Left cardiac atrium (tissue), 4 donors: ENCODE results near the gene TSC1. TPM values are rescaled to one million over a fixed set of nuclear protein-coding genes. Genes with fewer than 3 reads are reported as not detected.

ENCODE experiments used
- ATAC-seq, 2 donors: fragments of 200-7000 bp; cut with Tn5 transposase; one replicate each; pipeline ENCODE4 v1.9.1; 2020; ENCODE audit warnings: mild to moderate bottlenecking in 2 of 2, moderate library complexity in 2 of 2
- DNase-seq: peaks from one replicate; pipeline ENCODE4 v3.0.0-alpha.2; 2020
- intact Hi-C, 2 donors: fragments of 100-400 bp; cut with DNase I; formaldehyde crosslinking; loops; one replicate each; pipeline versions ENCODE4 v1.14.1 to v1.15.1; 2022 to 2023
- microRNA-seq, 2 donors: library from miRNA; unstranded; fragments of <30 nt; microRNA quantifications; one replicate each; pipeline ENCODE4 v1.2.0, GENCODE V29; 2020
- total RNA-seq, 2 donors: library from RNA; stranded (reverse); fragmentation: NEBNext Ultra II Directional; extraction: Animal tissue kit (Norgen Biotek cat#: 25700); gene quantifications; one replicate each; pipeline ENCODE4 v1.2.1, GENCODE V29; 2021
- donor health status: DM: no; HTN: yes; CAD: no.
- donor health status: DM: no; HTN: yes; CAD: no; lungs with severe emphysema.
- donor health status: DM: yes; HTN: yes; CAD: no.
- donor health status: Dilated cardiomyopathy.

TSC1 gene
- total RNA-seq, 2 donors from 2014 or later: 25.3 to 30.5 TPM

DNA sequence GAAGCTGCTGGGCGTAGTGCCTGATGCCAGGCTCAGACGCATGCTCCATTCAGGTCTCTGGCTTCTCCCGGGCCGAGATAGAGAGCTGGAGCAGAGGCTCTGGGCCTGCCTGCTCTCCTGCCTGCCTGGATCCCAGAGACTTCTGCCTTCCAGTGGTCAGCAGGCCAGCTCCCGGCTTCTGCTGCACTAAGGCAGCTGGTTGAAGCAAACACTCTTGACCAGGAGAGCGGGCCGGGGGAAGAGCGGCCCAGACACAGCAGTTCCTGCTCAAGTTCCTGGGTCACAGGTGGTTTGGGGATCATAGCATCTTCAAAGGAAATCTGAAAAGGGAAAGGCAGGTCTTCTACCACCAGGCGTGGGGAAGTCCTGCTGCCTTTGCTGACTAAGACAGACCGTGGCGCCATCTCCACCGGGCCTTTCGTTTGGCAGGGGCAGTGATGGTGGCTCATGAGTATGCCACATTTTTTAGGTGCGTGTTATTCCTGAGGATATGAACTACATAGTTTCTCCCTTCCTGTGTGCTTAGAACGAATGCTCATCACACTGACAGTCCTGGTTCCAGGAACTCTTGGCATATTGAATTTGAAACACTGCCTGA is 97.4 kb downstream of the TSC1 start:
- ATAC-seq (no peak), DNase-seq (no peak)
- intact Hi-C loops: no loop called here

DNA sequence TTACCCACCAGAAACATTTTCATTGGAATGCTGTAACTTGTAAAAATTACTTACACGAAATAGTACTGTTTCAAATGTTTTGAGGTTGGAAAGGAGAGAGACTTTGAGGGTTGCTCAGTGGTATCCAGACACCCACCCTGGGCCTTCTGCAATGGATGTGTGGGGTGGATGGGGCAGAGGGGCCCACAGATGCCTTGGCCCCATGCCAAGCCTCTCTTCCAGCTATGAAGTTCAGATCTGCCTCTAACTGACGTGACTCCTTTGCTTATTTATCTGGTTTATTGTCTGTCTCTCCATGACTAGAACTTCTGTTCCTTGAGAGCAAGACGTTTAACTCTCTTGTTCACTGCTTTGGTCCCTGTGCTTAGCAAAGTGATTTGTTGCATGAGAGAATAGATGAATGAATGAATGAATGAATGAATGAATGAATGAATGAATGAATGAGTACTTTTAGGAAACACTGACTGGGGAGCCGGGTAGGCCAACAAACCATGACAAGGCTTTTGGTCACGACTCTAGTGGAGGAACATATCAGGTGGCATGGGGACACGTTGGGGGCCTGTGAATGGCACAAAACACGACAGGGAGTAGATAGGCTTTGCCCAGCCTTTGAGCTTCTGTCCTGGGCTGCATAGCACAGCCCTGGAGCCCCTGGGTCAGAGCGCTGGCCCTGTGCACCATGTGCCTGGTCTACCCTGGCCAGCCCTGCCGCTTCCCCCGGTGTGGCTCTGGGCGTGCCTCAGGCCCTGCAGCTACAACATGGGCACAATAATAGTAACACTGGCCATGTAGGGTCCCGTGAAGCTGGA is 98.1 kb downstream of the TSC1 start:
- ATAC-seq (no peak), DNase-seq (no peak)
- intact Hi-C loops: no loop called here

- ATAC-seq: no peak
Observed at GRCh38 chr9:132842124-132843044, 102.0 kb downstream of the TSC1 start.

More at GRCh38 chr9:132842124-132843044, 102.0 kb downstream of the TSC1 start:
- no peak for DNase-seq
- intact Hi-C loops: no loop called here

Small RNA genes within 50 kb of the gene (microRNA-seq; reads per million reads assigned to microRNA genes)
- gene MIR548AW: 0.60 to 4.6 reads per million in 2 donors

Other genes with a start within 250 kb of the TSC1 start
- gene AK8, start 66.3 kb downstream of the TSC1 start, total RNA-seq: under 1 TPM; 0.18 to 0.32 TPM
- gene SPACA9, start 65.7 kb downstream of the TSC1 start, total RNA-seq: 1 to 10 TPM; 5.4 to 6.5 TPM
- gene GFI1B, start 34.1 kb upstream of the TSC1 start, total RNA-seq: under 1 TPM in 1 of 2 donors, not detected in 1; 0.12 TPM
- gene GTF3C5, start 86.4 kb upstream of the TSC1 start, total RNA-seq: 10 to 100 TPM; 30.9 to 35.2 TPM
- gene CEL, start 117.4 kb upstream of the TSC1 start, total RNA-seq: 1 to 10 TPM; 2.5 to 8.8 TPM
- 10 to 100 TPM; 27.0 to 29.3 TPM for gene RALGDS, start 176.6 kb upstream of the TSC1 start, total RNA-seq
- 10 to 100 TPM; 10.8 to 12.8 TPM for gene GBGT1, start 219.3 kb upstream of the TSC1 start, total RNA-seq